Measurements from ENCODE around the gene UBL4A.

The UBL4A gene

GRCh38 chrX:154472685-154473632 lies 13.5 kb downstream of the UBL4A start:
- Histone ChIP-seq H3K9me2 (ENCODE audit: low read depth, low read length) (no peaks in the 10 kb centered on the region), H3K4me2 (ENCODE audit: low read length) (no peak overlapping the region), H3K27me3 (ENCODE audit: insufficient read depth, low read length) (no peaks in the 10 kb centered on the region), H3F3A (ENCODE audit: insufficient read depth, low read length) (no peaks in the 10 kb centered on the region), H3K9ac (ENCODE audit: low read length) (no peak overlapping the region), H3K9me3 (ENCODE audit: low read length) (no peaks in the 10 kb centered on the region), H3K4me3 (ENCODE audit: low read depth, low read length, poor library complexity, severe bottlenecking) (no peak overlapping the region), H3K36me3 (ENCODE audit: insufficient read depth, low read length) (peaks cover 5% of the 10 kb centered on the region; the same call in 1 of the 2 replicates), H4K20me1 (ENCODE audit: insufficient read depth, low read length) (no peaks in the 10 kb centered on the region), H2AFZ (ENCODE audit: low read length) (no peak overlapping the region), H3K4me1 (ENCODE audit: insufficient read depth, low read length, severe bottlenecking) (peaks cover 3% of the 10 kb centered on the region), H3K79me2 (ENCODE audit: insufficient read depth, low read length) (no peaks in the 10 kb centered on the region), H3K27ac (ENCODE audit: low read depth, low read length, poor library complexity, severe bottlenecking) (no peak overlapping the region)
- TF ChIP-seq CTCF (IDR thresholded peaks at IDR 0.05; ENCODE audit: low read length) = no peak
- no peak for TF ChIP-seq EZH2 (IDR thresholded peaks at IDR 0.05; ENCODE audit: borderline replicate concordance, low read length)

GRCh38 chrX:154471839-154472684 lies 14.4 kb downstream of the UBL4A start:
- H3K9me3 ChIP-seq (ENCODE audit: low read length) = no peaks in the 10 kb centered on the region
- no peak overlapping the region for H2AFZ ChIP-seq (ENCODE audit: low read length)
- peaks cover 5% of the 10 kb centered on the region; the same call in 1 of the 2 replicates for H3K36me3 ChIP-seq (ENCODE audit: insufficient read depth, low read length)
- no peaks in the 10 kb centered on the region for H3F3A ChIP-seq (ENCODE audit: insufficient read depth, low read length)
- no peak overlapping the region for H3K27ac ChIP-seq (ENCODE audit: low read depth, low read length, poor library complexity, severe bottlenecking)
- no peaks in the 10 kb centered on the region for H4K20me1 ChIP-seq (ENCODE audit: insufficient read depth, low read length)
- no peaks in the 10 kb centered on the region for H3K79me2 ChIP-seq (ENCODE audit: insufficient read depth, low read length)
- H3K9me2 ChIP-seq (ENCODE audit: low read depth, low read length) = no peaks in the 10 kb centered on the region
- H3K4me3 ChIP-seq (ENCODE audit: low read depth, low read length, poor library complexity, severe bottlenecking) = no peak overlapping the region
- TF ChIP-seq CTCF (IDR thresholded peaks at IDR 0.05; ENCODE audit: low read length) (no peak), EZH2 (IDR thresholded peaks at IDR 0.05; ENCODE audit: borderline replicate concordance, low read length) (no peak)
- H3K27me3 ChIP-seq (ENCODE audit: insufficient read depth, low read length) = no peaks in the 10 kb centered on the region
- no peak overlapping the region for H3K9ac ChIP-seq (ENCODE audit: low read length)
- H3K4me1 ChIP-seq (ENCODE audit: insufficient read depth, low read length, severe bottlenecking) = no peaks in the 10 kb centered on the region
- no peak overlapping the region for H3K4me2 ChIP-seq (ENCODE audit: low read length)

- H3K4me2 ChIP-seq (ENCODE audit: low read length) = no peak overlapping the region
- TF ChIP-seq CTCF (IDR thresholded peaks at IDR 0.05; ENCODE audit: low read length) = no peak
- TF ChIP-seq EZH2 (IDR thresholded peaks at IDR 0.05; ENCODE audit: borderline replicate concordance, low read length) = no peak
- H3K79me2 ChIP-seq (ENCODE audit: insufficient read depth, low read length) = no peaks in the 10 kb centered on the region
- no peaks in the 10 kb centered on the region for H3F3A ChIP-seq (ENCODE audit: insufficient read depth, low read length)
- no peak overlapping the region for H3K9ac ChIP-seq (ENCODE audit: low read length)
- H3K4me1 ChIP-seq (ENCODE audit: insufficient read depth, low read length, severe bottlenecking) = no peaks in the 10 kb centered on the region
- no peaks in the 10 kb centered on the region for H4K20me1 ChIP-seq (ENCODE audit: insufficient read depth, low read length)
- H3K36me3 ChIP-seq (ENCODE audit: insufficient read depth, low read length) = peaks cover 5% of the 10 kb centered on the region; the same call in 1 of the 2 replicates
- H3K27me3 ChIP-seq (ENCODE audit: insufficient read depth, low read length) = no peaks in the 10 kb centered on the region
- no peaks in the 10 kb centered on the region for H3K9me2 ChIP-seq (ENCODE audit: low read depth, low read length)
- H2AFZ ChIP-seq (ENCODE audit: low read length) = no peak overlapping the region
- H3K9me3 ChIP-seq (ENCODE audit: low read length) = no peaks in the 10 kb centered on the region
- no peak overlapping the region for H3K4me3 ChIP-seq (ENCODE audit: low read depth, low read length, poor library complexity, severe bottlenecking)
- H3K27ac ChIP-seq (ENCODE audit: low read depth, low read length, poor library complexity, severe bottlenecking) = no peak overlapping the region
Observed at GRCh38 chrX:154470914-154471568, 15.4 kb downstream of the UBL4A start.

All from OCI-LY1 (cell line).